Astrocyte of the spinal cord (primary cell): Measurements from ENCODE around the gene TMBIM6.

Experiments used
- DNase-seq: peaks from one replicate; pipeline ENCODE4 v3.0.0; 2011; ENCODE audit warnings: low read depth, low spot score
- H3K4me3 ChIP-seq: 2 replicates; pipeline ENCODE4 v1.5.1; 2011; ENCODE audit warnings: low read depth, mild to moderate bottlenecking, low read length, moderate library complexity
- in situ Hi-C: cut with HindIII; loops from 2 replicates; pipeline ENCODE4 v1.10.0; 2017; ENCODE audit warnings: low sequenced_read_pairs
- TF ChIP-seq, protein P1 (sequence below): IDR thresholded peaks from 2 replicates; pipeline ENCODE4 v1.5.1; 2012; ENCODE audit warnings: low read depth, mild to moderate bottlenecking, low read length, inconsistent platforms

The TMBIM6 gene

DNA sequence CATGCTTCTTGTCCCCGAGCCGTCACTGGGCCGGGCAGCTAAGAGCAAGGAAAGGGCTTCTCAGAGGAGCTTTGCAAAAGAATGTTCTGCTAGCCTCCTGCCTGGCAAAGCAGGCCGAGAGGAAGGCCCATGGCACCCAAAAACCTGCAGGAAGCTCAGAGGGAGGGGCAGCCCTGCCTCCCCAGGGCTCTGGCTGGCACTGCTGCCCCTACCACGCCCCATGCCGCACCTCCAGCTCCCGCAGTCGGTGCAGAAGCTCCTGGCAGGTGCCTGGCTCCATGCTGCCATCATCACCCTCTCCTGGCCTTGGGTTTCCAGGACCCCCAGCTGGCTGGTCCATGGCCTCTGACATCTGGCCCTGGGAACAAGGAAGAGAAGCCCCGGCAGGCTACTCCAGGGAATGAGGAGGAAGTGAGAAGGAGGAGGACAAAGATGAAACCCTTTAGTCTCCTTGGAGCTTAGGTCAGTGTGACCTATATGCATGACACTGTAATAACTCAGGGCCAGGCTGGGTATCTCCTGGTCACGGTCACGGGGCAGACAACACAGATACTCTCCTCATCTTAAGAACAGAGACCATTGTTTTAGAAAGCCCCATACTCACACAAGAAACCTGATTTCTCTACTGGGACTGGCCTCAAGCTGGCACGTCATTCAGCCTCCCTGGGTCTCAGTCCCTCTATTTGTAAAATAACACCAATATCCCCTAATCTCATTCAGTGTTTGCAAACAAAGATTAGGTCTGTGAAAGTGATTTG lies 62.5 kb downstream of the TMBIM6 start:
- in situ Hi-C loops: no loop called here
- DNase-seq: no peak
- TF ChIP-seq, protein P1, sequence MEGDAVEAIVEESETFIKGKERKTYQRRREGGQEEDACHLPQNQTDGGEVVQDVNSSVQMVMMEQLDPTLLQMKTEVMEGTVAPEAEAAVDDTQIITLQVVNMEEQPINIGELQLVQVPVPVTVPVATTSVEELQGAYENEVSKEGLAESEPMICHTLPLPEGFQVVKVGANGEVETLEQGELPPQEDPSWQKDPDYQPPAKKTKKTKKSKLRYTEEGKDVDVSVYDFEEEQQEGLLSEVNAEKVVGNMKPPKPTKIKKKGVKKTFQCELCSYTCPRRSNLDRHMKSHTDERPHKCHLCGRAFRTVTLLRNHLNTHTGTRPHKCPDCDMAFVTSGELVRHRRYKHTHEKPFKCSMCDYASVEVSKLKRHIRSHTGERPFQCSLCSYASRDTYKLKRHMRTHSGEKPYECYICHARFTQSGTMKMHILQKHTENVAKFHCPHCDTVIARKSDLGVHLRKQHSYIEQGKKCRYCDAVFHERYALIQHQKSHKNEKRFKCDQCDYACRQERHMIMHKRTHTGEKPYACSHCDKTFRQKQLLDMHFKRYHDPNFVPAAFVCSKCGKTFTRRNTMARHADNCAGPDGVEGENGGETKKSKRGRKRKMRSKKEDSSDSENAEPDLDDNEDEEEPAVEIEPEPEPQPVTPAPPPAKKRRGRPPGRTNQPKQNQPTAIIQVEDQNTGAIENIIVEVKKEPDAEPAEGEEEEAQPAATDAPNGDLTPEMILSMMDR: no peak
- no peak overlapping the region for H3K4me3 ChIP-seq

DNA sequence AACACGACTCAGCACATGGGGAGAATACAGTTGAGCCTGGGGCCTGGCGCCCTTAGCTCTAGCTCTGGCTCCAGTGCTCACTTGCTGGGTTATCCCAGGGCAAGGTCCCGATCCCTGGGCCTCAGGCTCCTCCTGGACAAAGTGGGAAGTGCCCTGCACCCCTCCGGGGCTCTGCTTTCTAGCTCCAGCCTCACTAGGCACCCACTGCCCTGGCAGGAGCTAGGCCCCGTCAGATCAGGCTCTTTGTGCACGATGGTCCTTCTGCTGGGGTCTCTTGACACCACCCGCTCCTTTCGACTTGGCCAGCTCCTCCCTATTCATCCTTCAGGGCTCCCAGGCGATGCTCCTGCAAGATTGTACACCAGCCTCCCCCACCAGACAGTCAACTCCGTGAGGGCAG lies 63.5 kb downstream of the TMBIM6 start:
- TF ChIP-seq, protein P1: no peak
- no peak overlapping the region for H3K4me3 ChIP-seq
- DNase-seq: no peak
- in situ Hi-C loops: no loop called here

DNA sequence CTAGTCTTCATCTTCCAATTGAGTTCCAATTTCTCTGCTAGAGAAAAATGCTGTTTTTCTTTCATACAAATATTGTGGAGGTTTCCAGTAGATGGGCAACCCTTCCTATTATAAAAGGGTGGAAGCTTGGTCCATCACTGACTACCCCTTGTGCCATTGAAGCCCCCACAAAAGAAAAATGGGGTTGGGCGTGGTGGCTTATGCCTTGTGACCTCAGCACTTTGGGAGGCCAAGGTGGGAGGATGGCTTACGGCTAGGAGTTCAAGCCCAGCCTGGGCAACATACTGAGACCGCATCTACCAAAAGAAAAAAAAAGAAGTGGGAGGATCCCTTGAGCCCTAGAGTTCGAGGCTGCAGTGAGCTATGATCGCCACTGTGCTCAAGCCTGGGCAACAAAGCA lies 64.1 kb downstream of the TMBIM6 start:
- in situ Hi-C loops: no loop called here
- no peak overlapping the region for H3K4me3 ChIP-seq
- TF ChIP-seq, protein P1: no peak
- DNase-seq: no peak

DNA sequence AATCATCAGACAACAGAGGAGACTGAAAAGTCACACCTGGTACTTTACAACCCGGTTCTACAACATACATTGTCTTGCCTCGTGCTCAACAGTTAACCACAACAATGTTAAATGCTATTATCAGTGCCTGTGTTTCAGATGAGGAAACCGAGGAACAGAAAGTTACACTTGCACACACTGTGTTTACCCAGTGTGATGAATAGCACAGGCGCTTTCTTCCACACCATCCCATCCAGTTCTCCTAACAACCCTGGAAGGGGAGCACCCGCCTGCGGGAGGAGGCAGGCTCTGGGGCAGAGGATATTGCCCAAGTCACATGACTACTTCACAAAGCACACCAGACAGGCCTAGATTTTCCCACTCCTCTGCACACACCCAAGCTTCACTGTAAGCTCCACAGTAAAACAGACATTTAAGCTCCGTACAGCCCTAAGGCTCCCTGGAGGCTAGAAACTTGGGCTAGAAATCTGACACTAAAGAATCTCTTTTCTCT lies 65.0 kb downstream of the TMBIM6 start:
- TF ChIP-seq, protein P1: no peak
- no peak overlapping the region for H3K4me3 ChIP-seq
- in situ Hi-C loops: no loop called here
- DNase-seq: no peak

DNA sequence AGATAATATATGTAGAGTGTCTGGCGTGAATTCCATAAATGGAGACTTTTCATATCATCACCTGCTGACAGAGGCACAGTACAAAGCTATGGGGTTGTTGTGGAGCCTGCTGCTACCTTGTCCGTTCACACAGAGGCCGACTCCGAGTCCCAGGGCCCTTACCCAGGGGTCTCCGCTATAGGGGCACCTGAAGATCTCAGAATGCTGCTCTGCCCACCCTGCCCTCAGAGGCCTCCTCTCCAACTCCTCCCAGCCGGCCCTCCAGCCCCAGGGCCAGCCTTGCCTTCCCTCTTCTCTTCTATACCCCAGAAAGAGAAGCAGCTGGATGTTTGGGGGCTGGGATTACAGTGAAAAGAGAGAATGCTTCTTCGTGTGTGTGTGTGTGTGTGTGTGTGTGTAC lies 65.5 kb downstream of the TMBIM6 start:
- DNase-seq: no peak
- no peak overlapping the region for H3K4me3 ChIP-seq
- TF ChIP-seq, protein P1: no peak
- in situ Hi-C loops: no loop called here

DNA sequence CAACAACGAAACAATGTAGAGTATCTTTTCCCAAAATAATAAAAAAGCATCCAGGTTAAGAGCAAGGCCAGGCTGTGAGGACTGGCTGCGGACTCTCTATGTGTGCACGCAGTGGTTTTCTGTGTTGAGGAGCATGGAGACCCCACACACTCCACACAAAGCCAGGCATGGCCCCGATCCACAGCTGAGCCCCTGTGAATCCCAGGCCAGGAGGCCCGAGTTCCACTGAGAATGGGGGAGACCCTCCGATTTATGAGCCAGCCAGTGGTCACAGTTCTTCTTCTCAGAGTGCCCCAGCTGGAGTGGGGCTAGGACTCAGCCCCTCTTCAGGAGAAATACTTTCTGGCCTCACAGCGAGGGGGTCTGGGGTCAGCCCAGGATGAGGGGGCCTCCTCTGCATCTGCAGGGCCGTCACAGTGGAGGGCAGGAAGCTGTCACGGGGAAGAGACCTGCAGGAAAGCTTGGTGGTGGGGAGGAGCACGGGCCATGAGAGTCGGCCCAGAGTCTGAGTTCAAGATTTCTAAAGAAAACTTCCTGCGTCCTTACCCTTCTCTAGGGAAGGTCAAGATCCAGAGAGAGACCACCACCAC lies 66.7 kb downstream of the TMBIM6 start:
- no peak for DNase-seq
- TF ChIP-seq, protein P1: no peak
- H3K4me3 ChIP-seq: no peak overlapping the region
- in situ Hi-C loops: no loop called here
